Body of pancreas (tissue), 4 donors: Measurements from ENCODE around the gene C4orf36.

Experiments
- POLR2A ChIP-seq, 3 donors: fragments of 450-650 bp; IDR thresholded peaks; one replicate each; pipeline ENCODE4 v1.6.1; 2016; ENCODE audit warnings: antibody characterized with exemption in 3 of 3, mild to moderate bottlenecking in 2 of 3
- TF ChIP-seq, protein P1 (sequence below), 7 experiments: fragments of 450-650 bp in 4 of 7; fragments of 200-600 bp in 3 of 7; sonication (generic) in 3 of 7; IDR thresholded peaks; one replicate each; pipeline ENCODE4 v1.5.1; 2016 to 2019; ENCODE audit warnings: antibody characterized with exemption in 7 of 7

DNA sequence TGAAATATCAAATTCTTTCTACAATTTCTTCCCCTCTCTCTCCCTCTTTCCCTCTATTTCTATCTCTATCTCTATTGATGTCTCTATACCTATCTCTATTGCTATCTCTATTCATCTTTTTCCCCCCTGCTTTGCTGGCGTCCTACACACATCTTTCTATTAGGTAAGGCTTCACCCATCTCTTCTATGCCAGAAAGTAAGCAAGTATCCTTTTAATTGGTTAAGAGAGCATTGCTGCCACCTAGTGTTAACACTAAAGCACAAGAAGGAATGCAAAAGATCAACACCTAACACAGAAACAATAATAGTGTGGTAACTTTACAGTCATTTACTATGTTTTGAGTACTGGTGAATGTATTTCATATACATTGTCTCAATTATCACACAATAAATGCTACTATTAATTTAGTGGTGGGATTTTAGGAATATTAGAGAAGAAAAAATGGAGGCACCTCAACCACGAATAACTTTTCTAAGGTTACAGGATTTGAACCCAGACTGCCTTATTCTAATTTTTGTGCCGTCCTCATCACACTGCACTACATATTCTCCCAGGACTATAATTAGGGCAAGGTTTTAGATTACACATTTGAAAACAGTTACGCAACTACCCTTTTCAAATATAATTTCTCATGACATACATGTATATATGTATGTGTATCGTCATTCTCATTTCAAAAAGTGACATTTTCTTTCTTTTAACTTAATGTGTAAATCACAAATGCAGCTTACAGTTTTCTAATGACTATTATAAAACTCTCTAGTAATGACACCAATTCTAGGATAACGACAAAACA lies 3.7 kb upstream of the C4orf36 start:
- TF ChIP-seq, protein P1, sequence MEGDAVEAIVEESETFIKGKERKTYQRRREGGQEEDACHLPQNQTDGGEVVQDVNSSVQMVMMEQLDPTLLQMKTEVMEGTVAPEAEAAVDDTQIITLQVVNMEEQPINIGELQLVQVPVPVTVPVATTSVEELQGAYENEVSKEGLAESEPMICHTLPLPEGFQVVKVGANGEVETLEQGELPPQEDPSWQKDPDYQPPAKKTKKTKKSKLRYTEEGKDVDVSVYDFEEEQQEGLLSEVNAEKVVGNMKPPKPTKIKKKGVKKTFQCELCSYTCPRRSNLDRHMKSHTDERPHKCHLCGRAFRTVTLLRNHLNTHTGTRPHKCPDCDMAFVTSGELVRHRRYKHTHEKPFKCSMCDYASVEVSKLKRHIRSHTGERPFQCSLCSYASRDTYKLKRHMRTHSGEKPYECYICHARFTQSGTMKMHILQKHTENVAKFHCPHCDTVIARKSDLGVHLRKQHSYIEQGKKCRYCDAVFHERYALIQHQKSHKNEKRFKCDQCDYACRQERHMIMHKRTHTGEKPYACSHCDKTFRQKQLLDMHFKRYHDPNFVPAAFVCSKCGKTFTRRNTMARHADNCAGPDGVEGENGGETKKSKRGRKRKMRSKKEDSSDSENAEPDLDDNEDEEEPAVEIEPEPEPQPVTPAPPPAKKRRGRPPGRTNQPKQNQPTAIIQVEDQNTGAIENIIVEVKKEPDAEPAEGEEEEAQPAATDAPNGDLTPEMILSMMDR (IDR thresholded peaks at IDR 0.05): peak; percentile 39 to 89 (median 82)
- no peak for TF ChIP-seq POLR2A (IDR thresholded peaks at IDR 0.05)
